ENCODE measurements around the gene DEFB126. TPM values are rescaled to one million over a fixed set of nuclear protein-coding genes. Genes with fewer than 3 reads are reported as not detected.

DEFB126 gene
- total and polyA plus RNA-seq, 4 donors = not detected

DNA sequence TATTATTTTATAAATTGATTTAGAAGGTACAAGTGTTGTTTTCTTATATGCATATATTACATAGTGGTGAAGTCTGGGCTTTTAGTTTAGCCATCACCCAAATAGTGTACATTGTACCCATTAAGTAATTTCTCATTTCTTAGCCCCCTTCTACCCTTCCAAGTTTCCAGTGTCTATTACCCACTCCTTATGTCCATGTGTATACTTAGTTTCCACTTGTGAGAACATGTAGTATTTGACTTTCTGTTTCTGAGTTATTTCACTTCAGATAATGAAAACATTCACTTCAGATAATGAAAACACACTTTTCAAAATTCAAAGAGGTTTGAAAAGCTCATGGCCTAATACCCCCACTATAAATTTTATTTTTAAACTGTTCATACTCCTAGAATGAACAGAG lies 40.4 kb upstream of the DEFB126 start (continued):
- TF ChIP-seq MAX (IDR thresholded peaks at IDR 0.05) (no peak), JUND (IDR thresholded peaks at IDR 0.05) (no peak)

DNA sequence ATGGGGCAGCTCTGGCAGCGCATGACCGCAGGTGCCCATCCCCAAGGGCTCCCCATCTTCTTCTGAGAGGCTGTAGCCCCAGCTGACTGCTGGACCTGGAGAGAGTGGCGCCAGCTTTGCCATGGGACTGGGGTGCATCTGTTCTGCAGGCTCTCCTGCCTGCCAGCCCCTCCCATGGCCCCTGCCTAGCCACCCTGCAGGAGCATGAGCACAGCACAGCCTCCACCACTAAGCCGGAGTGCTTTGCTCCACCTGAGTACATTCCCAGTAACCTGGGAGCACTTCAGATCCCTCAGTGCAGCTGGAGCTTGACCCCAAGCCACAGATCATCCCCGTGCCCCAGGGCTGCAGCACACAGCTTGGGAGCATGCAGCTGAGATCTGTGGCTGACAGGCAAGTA lies 38.9 kb upstream of the DEFB126 start:
- H3K27ac ChIP-seq (ENCODE audit: low read depth in 1 of 2, low read length in 2 of 2) = no peak overlapping the region
- 78% methylated on average over 5 of the region's 5 CpGs for WGBS
- TF ChIP-seq HNF4G (IDR thresholded peaks at IDR 0.05) (no peak), REST (IDR thresholded peaks at IDR 0.05) (no peak), NR2F2 (IDR thresholded peaks at IDR 0.05) (no peak), YY1 (IDR thresholded peaks at IDR 0.05) (no peak), TAF1 (conservative IDR thresholded peaks at IDR 0.05) (no peak), ATF3 (IDR thresholded peaks at IDR 0.05) (no peak), JUND (IDR thresholded peaks at IDR 0.05) (no peak), FOXA2 (IDR thresholded peaks at IDR 0.05) (no peak), EGR1 (IDR thresholded peaks at IDR 0.05; ENCODE audit: low read depth in 2 of 2) (no peak), HNF4A (conservative IDR thresholded peaks at IDR 0.05) (no peak), ZBTB33 (IDR thresholded peaks at IDR 0.05) (no peak), SP1 (IDR thresholded peaks at IDR 0.05) (no peak)
- TF ChIP-seq, protein P1, sequence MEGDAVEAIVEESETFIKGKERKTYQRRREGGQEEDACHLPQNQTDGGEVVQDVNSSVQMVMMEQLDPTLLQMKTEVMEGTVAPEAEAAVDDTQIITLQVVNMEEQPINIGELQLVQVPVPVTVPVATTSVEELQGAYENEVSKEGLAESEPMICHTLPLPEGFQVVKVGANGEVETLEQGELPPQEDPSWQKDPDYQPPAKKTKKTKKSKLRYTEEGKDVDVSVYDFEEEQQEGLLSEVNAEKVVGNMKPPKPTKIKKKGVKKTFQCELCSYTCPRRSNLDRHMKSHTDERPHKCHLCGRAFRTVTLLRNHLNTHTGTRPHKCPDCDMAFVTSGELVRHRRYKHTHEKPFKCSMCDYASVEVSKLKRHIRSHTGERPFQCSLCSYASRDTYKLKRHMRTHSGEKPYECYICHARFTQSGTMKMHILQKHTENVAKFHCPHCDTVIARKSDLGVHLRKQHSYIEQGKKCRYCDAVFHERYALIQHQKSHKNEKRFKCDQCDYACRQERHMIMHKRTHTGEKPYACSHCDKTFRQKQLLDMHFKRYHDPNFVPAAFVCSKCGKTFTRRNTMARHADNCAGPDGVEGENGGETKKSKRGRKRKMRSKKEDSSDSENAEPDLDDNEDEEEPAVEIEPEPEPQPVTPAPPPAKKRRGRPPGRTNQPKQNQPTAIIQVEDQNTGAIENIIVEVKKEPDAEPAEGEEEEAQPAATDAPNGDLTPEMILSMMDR (IDR thresholded peaks at IDR 0.05; ENCODE audit: low read depth, low read length, missing input control) = no peak
- no peaks in the 10 kb centered on the region for H3K4me1 ChIP-seq (ENCODE audit: control insufficient read depth in 4 of 4, insufficient read depth in 4 of 4, low read length in 3 of 4)
- H3K27me3 ChIP-seq (ENCODE audit: control insufficient read depth in 4 of 4, insufficient read depth in 4 of 4, low read length in 3 of 4) = peaks cover 0 to 6% (median 2%) of the 10 kb centered on the region in 4 donors
- no peaks in the 10 kb centered on the region for H3K36me3 ChIP-seq (ENCODE audit: control insufficient read depth in 4 of 4, insufficient read depth in 3 of 4, low read depth in 1 of 4, low read length in 3 of 4)
- no peak overlapping the region for H3K9ac ChIP-seq (ENCODE audit: low read depth in 1 of 2, low read length in 2 of 2)
- no peak for DNase-seq (ENCODE audit: low spot score)
- no peaks in the 10 kb centered on the region for H3K9me3 ChIP-seq (ENCODE audit: control insufficient read depth in 4 of 4, low read length in 3 of 4)
- H3K4me3 ChIP-seq (ENCODE audit: low read depth in 1 of 3, low read length in 3 of 3) = no peak overlapping the region

DNA sequence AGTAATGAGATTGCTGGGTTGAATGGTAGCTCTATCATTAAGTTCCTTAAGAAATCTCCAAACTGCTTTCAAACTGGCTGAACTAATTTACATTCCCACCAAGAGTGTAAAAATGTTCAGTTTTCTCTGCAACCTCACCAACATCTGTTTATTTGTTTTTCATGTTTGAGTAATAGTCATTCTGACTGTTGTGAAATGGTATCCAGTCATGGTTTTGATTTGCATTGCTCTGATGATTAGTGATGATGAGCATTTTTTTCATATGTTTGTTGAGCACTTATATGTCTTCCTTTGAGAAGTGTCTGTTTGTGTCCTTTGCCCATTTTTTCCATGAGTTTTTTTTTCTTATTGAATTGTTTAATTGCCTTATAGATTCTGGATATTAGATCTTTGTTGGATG lies 30.0 kb upstream of the DEFB126 start:
- no peak overlapping the region for H3K4me3 ChIP-seq (ENCODE audit: low read depth in 1 of 3, low read length in 3 of 3)
- no peak for DNase-seq (ENCODE audit: low spot score)
- H3K36me3 ChIP-seq (ENCODE audit: control insufficient read depth in 4 of 4, insufficient read depth in 3 of 4, low read depth in 1 of 4, low read length in 3 of 4) = no peaks in the 10 kb centered on the region
- H3K9ac ChIP-seq (ENCODE audit: low read depth in 1 of 2, low read length in 2 of 2) = no peak overlapping the region
- peaks cover 0 to 11% (median 2%) of the 10 kb centered on the region in 4 donors for H3K9me3 ChIP-seq (ENCODE audit: control insufficient read depth in 4 of 4, low read length in 3 of 4)
- H3K27me3 ChIP-seq (ENCODE audit: control insufficient read depth in 4 of 4, insufficient read depth in 4 of 4, low read length in 3 of 4) = peaks cover 0 to 2% (median 0%) of the 10 kb centered on the region in 4 donors
- no peak overlapping the region for H3K27ac ChIP-seq (ENCODE audit: low read depth in 1 of 2, low read length in 2 of 2)
- no peaks in the 10 kb centered on the region for H3K4me1 ChIP-seq (ENCODE audit: control insufficient read depth in 4 of 4, insufficient read depth in 4 of 4, low read length in 3 of 4)
- TF ChIP-seq NR2F2 (IDR thresholded peaks at IDR 0.05) (no peak), SP1 (IDR thresholded peaks at IDR 0.05) (no peak)
